ENCODE data around the gene SEMA3A.
"Not testable (repeated sequence)": the region's sequence is repeated elsewhere in the genome, so short reads cannot be mapped to it uniquely, and the experiment has no call there.

SEMA3A gene

GRCh38 chr7:84230491-84230890 lies 35.9 kb upstream of the SEMA3A start:
- in situ Hi-C loops (cut with MboI; ENCODE audit: low pct_unique_long_range_greater_than_20kb, low sequenced_read_pairs, unreplicated experiment): no loop called here
- no peak for DNase-seq (ENCODE audit: low spot score)
- no peak for TF ChIP-seq CTCF (IDR thresholded peaks at IDR 0.05; ENCODE audit: extremely low read depth, insufficient read depth, missing control alignments)

DNA sequence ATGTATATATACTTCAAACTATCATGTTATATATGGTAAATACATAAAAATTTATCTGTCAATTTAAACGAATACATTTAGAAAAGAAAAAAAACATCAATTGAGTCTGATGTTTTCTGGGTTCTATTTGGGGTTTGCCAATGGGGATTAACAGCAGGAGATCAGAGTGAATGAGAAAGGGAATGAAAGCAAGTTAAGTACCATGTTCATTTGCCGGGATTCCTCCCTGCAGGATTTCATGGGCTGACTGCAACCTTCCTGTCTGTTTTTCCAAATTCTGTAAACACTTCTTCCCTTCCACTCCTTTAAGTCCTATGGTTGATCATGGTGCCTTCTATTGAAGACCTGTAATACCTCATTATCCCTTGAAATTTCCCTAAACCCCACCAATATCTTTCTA lies 33.9 kb upstream of the SEMA3A start:
- no peak for TF ChIP-seq CTCF (IDR thresholded peaks at IDR 0.05; ENCODE audit: extremely low read depth, insufficient read depth, missing control alignments)
- DNase-seq (ENCODE audit: low spot score): no peak
- in situ Hi-C loops (cut with MboI; ENCODE audit: low pct_unique_long_range_greater_than_20kb, low sequenced_read_pairs, unreplicated experiment): no loop called here

GRCh38 chr7:84226759-84227158 lies 32.2 kb upstream of the SEMA3A start:
- DNase-seq (ENCODE audit: low spot score): no peak
- in situ Hi-C loops (cut with MboI; ENCODE audit: low pct_unique_long_range_greater_than_20kb, low sequenced_read_pairs, unreplicated experiment): no loop called here
- no peak for TF ChIP-seq CTCF (IDR thresholded peaks at IDR 0.05; ENCODE audit: extremely low read depth, insufficient read depth, missing control alignments)

- TF ChIP-seq CTCF (IDR thresholded peaks at IDR 0.05; ENCODE audit: extremely low read depth, insufficient read depth, missing control alignments): no peak
- in situ Hi-C loops (cut with MboI; ENCODE audit: low pct_unique_long_range_greater_than_20kb, low sequenced_read_pairs, unreplicated experiment): no loop called here
- no peak for DNase-seq (ENCODE audit: low spot score)
Measured at GRCh38 chr7:84224505-84224904, 29.9 kb upstream of the SEMA3A start.

DNA sequence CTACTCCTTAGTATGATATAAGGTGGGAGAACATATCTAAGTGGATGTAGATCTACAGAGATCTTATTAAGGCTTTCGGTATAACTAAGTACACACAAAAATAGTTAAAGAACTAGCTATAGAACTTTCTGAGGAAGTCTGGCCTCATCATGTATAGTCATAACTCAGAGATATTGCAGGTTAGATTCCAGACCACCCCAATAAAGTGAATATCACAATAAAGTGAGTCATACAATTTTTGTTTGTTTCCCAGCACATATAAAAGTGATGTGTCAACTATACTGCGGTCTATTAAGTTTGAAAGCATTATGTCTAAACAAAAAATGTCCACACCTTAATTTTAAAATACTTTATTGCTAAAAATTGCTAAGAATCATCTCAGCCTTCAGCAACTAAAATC lies 24.7 kb upstream of the SEMA3A start:
- TF ChIP-seq CTCF (IDR thresholded peaks at IDR 0.05; ENCODE audit: extremely low read depth, insufficient read depth, missing control alignments): no peak
- in situ Hi-C loops (cut with MboI; ENCODE audit: low pct_unique_long_range_greater_than_20kb, low sequenced_read_pairs, unreplicated experiment): no loop called here
- no peak for DNase-seq (ENCODE audit: low spot score)

- no peak for DNase-seq (ENCODE audit: low spot score)
- in situ Hi-C loops (cut with MboI; ENCODE audit: low pct_unique_long_range_greater_than_20kb, low sequenced_read_pairs, unreplicated experiment): no loop called here
- TF ChIP-seq CTCF (IDR thresholded peaks at IDR 0.05; ENCODE audit: extremely low read depth, insufficient read depth, missing control alignments): no peak
Measured at GRCh38 chr7:84218681-84219080, 24.1 kb upstream of the SEMA3A start.

- TF ChIP-seq CTCF (IDR thresholded peaks at IDR 0.05; ENCODE audit: extremely low read depth, insufficient read depth, missing control alignments): no peak
- DNase-seq (ENCODE audit: low spot score): no peak
- in situ Hi-C loops (cut with MboI; ENCODE audit: low pct_unique_long_range_greater_than_20kb, low sequenced_read_pairs, unreplicated experiment): no loop called here
Measured at GRCh38 chr7:84216472-84216871, 21.9 kb upstream of the SEMA3A start.

- DNase-seq (ENCODE audit: low spot score); in situ Hi-C loops (cut with MboI; ENCODE audit: low pct_unique_long_range_greater_than_20kb, low sequenced_read_pairs, unreplicated experiment): not testable (repeated sequence)
Measured at GRCh38 chr7:84214757-84215156, 20.2 kb upstream of the SEMA3A start.
